SJCRH30 (cell line): ENCODE results near the gene CNPPD1. TPM values are rescaled to one million over a fixed set of nuclear protein-coding genes. Genes with fewer than 3 reads are reported as not detected.

ENCODE experiments used
- DNase-seq, 2 experiments: peaks; one replicate each; pipeline ENCODE4 v3.0.0-alpha.2; 2015 to 2020
- H3K27ac ChIP-seq: fragments of 250-450 bp; sonication (Bioruptor Pico); 2 replicates; pipeline ENCODE4 v1.5.1; 2020; ENCODE audit warnings: mild to moderate bottlenecking, moderate library complexity
- H3K27me3 ChIP-seq: fragments of 250-450 bp; sonication (Bioruptor Pico); 2 replicates; pipeline ENCODE4 v1.5.1; 2020; ENCODE audit warnings: mild to moderate bottlenecking, moderate library complexity
- H3K36me3 ChIP-seq: fragments of 250-450 bp; sonication (Bioruptor Pico); 2 replicates; pipeline ENCODE4 v1.5.1; 2020; ENCODE audit warnings: mild to moderate bottlenecking, moderate library complexity
- H3K4me1 ChIP-seq: fragments of 250-450 bp; sonication (Bioruptor Pico); 2 replicates; pipeline ENCODE4 v1.5.1; 2020; ENCODE audit warnings: mild to moderate bottlenecking, moderate library complexity
- H3K4me3 ChIP-seq: fragments of 250-450 bp; sonication (Bioruptor Pico); 2 replicates; pipeline ENCODE4 v1.5.1; 2020; ENCODE audit warnings: mild to moderate bottlenecking, moderate library complexity
- H3K9me3 ChIP-seq: fragments of 250-450 bp; sonication (Bioruptor Pico); replicated peaks from 2 replicates; pipeline ENCODE4 v1.5.1; 2020; ENCODE audit warnings: mild to moderate bottlenecking, moderate library complexity
- total RNA-seq: library from RNA; depleted of rRNA; stranded (reverse); fragments of >200 nt; shearing (Covaris generic); gene quantifications from 2 replicates; pipeline ENCODE4 v1.2.3, GENCODE V29; 2014

CNPPD1 gene
- total RNA-seq, 1 experiment from 2014 or later = 13.3 TPM

GRCh38 chr2:219177552-219178376 lies 1.0 kb upstream of the CNPPD1 start, which contains the start of gene RETREG2:
Gene RETREG2, plus strand, starts transcription at chr2:219178275. Its CDS starts 78 bp downstream, at chr2:219178353.
- DNase-seq = peak; percentile 77 to 89
- Histone ChIP-seq H3K4me1 (0 out of 2 replicates have a peak, but pooled peaks cover 5% of the 10 kb centered on the region), H3K36me3 (peaks cover 8% of the 10 kb centered on the region; the same call in 1 of the 2 replicates)

GRCh38 chr2:219175928-219176817 lies 552 bp downstream of the CNPPD1 start:
- Histone ChIP-seq H3K4me1 (0 out of 2 replicates have a peak, but pooled peaks cover 5% of the 10 kb centered on the region), H3K36me3 (no peaks in the 10 kb centered on the region), H3K9me3 (no peaks in the 10 kb centered on the region), H3K4me3 (peak overlapping the region; percentile 85), H3K27me3 (no peaks in the 10 kb centered on the region), H3K27ac (peak overlapping the region; percentile 54; the same call in 1 of the 2 replicates)
- peak; percentile 60 to 66 for DNase-seq

More at GRCh38 chr2:219177552-219178376, 1.0 kb upstream of the CNPPD1 start, which contains the start of gene RETREG2:
- Histone ChIP-seq H3K27me3 (no peaks in the 10 kb centered on the region), H3K9me3 (no peaks in the 10 kb centered on the region), H3K27ac (peak within 1 kb of the TSS; percentile 54), H3K4me3 (peak within 1 kb of the TSS; percentile 85)

- H3K9me3 ChIP-seq = no peaks in the 10 kb centered on the region
- no peaks in the 10 kb centered on the region for H3K36me3 ChIP-seq
- H3K27ac ChIP-seq = no peak overlapping the region
- H3K27me3 ChIP-seq = no peaks in the 10 kb centered on the region
- no peak for DNase-seq
- 0 out of 2 replicates have a peak, but pooled peaks cover 5% of the 10 kb centered on the region for H3K4me1 ChIP-seq
- peak overlapping the region; percentile 85 for H3K4me3 ChIP-seq
Observed at GRCh38 chr2:219175486-219175885, 1.2 kb downstream of the CNPPD1 start.

- Histone ChIP-seq H3K4me1 (0 out of 2 replicates have a peak, but pooled peaks cover 5% of the 10 kb centered on the region), H3K27me3 (no peaks in the 10 kb centered on the region), H3K27ac (no peak overlapping the region), H3K4me3 (no peak overlapping the region), H3K36me3 (no peaks in the 10 kb centered on the region), H3K9me3 (no peaks in the 10 kb centered on the region)
- DNase-seq = no peak
Observed at GRCh38 chr2:219174801-219175200, 1.9 kb downstream of the CNPPD1 start.

GRCh38 chr2:219174146-219174545 lies 2.6 kb downstream of the CNPPD1 start:
- no peak for DNase-seq
- Histone ChIP-seq H3K4me1 (0 out of 2 replicates have a peak, but pooled peaks cover 3% of the 10 kb centered on the region), H3K36me3 (no peaks in the 10 kb centered on the region), H3K9me3 (no peaks in the 10 kb centered on the region), H3K27ac (no peak overlapping the region), H3K27me3 (no peaks in the 10 kb centered on the region), H3K4me3 (no peak overlapping the region)

GRCh38 chr2:219173176-219173575 lies 3.5 kb downstream of the CNPPD1 start:
- Histone ChIP-seq H3K4me1 (no peaks in the 10 kb centered on the region), H3K36me3 (no peaks in the 10 kb centered on the region), H3K9me3 (no peaks in the 10 kb centered on the region), H3K27me3 (no peaks in the 10 kb centered on the region), H3K27ac (no peak overlapping the region), H3K4me3 (no peak overlapping the region)
- DNase-seq = no peak

- DNase-seq = no peak
- Histone ChIP-seq H3K36me3 (no peaks in the 10 kb centered on the region), H3K4me1 (no peaks in the 10 kb centered on the region), H3K27me3 (no peaks in the 10 kb centered on the region), H3K27ac (no peak overlapping the region), H3K9me3 (no peaks in the 10 kb centered on the region), H3K4me3 (no peak overlapping the region)
Observed at GRCh38 chr2:219172231-219173154, 4.2 kb downstream of the CNPPD1 start.

GRCh38 chr2:219171231-219171651 lies 5.5 kb downstream of the CNPPD1 start:
- H3K27ac ChIP-seq = no peak overlapping the region
- H3K4me1 ChIP-seq = no peaks in the 10 kb centered on the region
- peak; percentile 35 to 69 for DNase-seq
- no peaks in the 10 kb centered on the region for H3K36me3 ChIP-seq
- no peak overlapping the region for H3K4me3 ChIP-seq
- no peaks in the 10 kb centered on the region for H3K9me3 ChIP-seq
- no peaks in the 10 kb centered on the region for H3K27me3 ChIP-seq

GRCh38 chr2:219169930-219170654 lies 6.6 kb downstream of the CNPPD1 start, which contains the start of gene SLC23A3:
Gene SLC23A3, minus strand, starts transcription at chr2:219170029. Its CDS starts 45 bp downstream, at chr2:219169984.
- Histone ChIP-seq H3K27ac (no peak within 1 kb of the TSS), H3K4me3 (no peak within 1 kb of the TSS), H3K27me3 (no peaks in the 10 kb centered on the region), H3K36me3 (no peaks in the 10 kb centered on the region), H3K9me3 (no peaks in the 10 kb centered on the region), H3K4me1 (no peaks in the 10 kb centered on the region)
- no peak for DNase-seq

GRCh38 chr2:219168932-219169331 lies 7.8 kb downstream of the CNPPD1 start:
- Histone ChIP-seq H3K36me3 (no peaks in the 10 kb centered on the region), H3K4me3 (no peak overlapping the region), H3K4me1 (no peaks in the 10 kb centered on the region)

GRCh38 chr2:219168526-219168925 lies 8.2 kb downstream of the CNPPD1 start:
- H3K36me3 ChIP-seq = no peaks in the 10 kb centered on the region
- no peaks in the 10 kb centered on the region for H3K27me3 ChIP-seq
- H3K27ac ChIP-seq = no peak overlapping the region
- H3K4me1 ChIP-seq = no peaks in the 10 kb centered on the region
- no peaks in the 10 kb centered on the region for H3K9me3 ChIP-seq
- no peak for DNase-seq
- H3K4me3 ChIP-seq = no peak overlapping the region

More at GRCh38 chr2:219168932-219169331, 7.8 kb downstream of the CNPPD1 start:
- H3K27me3 ChIP-seq = no peaks in the 10 kb centered on the region
- H3K9me3 ChIP-seq = no peaks in the 10 kb centered on the region
- DNase-seq = no peak
- H3K27ac ChIP-seq = no peak overlapping the region

- no peak overlapping the region for H3K4me3 ChIP-seq
Observed at GRCh38 chr2:219167997-219168396, 8.7 kb downstream of the CNPPD1 start.

More at GRCh38 chr2:219167997-219168396, 8.7 kb downstream of the CNPPD1 start:
- no peak for DNase-seq
- no peaks in the 10 kb centered on the region for H3K4me1 ChIP-seq
- H3K27ac ChIP-seq = no peak overlapping the region
- no peaks in the 10 kb centered on the region for H3K36me3 ChIP-seq
- no peaks in the 10 kb centered on the region for H3K27me3 ChIP-seq
- H3K9me3 ChIP-seq = no peaks in the 10 kb centered on the region
